ENCODE results near the gene EPHA6. TPM values are rescaled to one million over a fixed set of nuclear protein-coding genes. Genes with fewer than 3 reads are reported as not detected.

EPHA6 gene
- 22.0 TPM for total RNA-seq

DNA sequence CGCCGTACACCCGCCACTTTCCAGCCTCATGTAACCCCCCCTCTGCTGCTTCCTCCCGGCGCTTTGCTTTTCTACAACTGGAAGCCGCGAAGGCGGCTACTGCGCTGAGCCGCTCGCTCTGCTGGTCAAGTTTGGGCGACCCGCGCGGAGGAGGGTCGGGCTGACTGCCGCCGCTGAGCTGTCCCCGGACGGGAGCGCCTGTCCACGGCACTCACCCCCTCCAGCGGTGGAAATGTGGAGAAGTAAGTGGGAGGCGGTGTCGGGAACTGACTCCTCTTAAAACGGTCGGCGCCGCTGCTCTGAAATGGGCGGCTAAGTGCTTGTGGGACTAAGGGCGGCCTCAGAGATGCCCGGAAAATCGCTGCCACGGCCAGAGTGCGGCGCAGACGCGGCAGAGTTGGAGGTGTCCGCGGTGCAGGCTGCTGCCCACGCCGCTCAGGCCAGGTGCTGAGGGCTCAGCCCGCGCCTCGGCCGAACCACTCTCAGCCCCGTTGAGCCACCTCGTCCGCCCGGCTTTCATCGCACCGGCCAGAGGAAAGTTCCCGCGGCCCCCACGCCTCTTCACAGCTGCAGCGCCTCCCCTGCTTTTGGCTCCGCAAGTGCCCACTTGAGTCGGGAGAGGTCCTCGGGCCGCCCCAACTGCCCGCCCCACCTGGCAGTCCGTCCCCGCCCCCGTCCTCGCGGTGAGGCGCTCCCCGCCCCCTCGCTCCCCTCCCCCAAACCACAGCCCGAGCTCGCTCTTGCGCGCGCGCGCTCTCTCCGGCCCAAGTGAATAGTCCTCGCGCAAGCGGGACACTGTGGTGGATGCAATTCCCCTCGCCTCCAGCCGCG lies at the start of gene EPHA6:
Gene EPHA6, plus strand, starts transcription at position 775 of the 831 bp plus-strand sequence.

DNA sequence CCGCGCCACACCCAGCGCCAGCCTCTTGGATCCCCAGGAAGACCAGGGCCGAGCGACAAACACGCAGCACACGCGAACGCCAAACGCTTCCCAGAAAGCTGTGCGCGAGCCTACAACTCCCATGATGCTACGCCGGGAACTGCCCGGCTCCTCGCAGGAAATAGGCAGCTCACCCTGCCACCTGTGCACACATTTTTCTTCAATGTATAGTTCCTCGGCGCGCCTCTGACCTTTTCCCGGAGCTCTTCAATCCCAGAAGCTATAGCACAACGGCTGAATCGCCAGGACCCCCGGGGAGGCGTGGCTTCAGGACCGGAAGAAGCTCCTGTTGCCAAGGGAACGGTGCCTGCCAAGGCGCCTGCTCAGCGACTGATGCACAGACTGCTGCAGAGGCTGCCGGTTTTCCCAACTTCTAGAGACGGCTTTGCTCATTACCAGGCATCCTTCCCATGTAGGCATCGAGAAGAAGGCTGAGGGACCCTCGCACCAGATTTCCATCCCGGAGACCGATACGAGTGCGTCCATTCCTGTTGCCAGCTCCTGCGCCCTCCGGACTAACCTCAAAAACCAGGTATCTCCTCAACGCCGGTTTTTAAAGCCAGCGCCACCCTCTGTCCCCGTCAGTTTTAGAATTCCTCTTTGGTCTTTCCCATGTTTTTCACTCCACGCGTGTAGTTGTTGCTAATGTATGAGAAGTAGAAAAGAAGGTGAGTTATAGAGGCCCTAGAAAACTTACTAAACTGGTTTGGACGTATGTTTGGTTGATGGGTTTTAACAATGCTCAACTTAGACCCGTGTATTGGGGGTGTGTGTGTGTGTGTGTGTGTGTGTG lies 950.2 kb downstream of the EPHA6 start, which contains the start of gene ARL6:
Gene ARL6, plus strand, starts transcription at position 352 of the 832 bp plus-strand sequence. CDS start 3,350 bp downstream, outside the sequence.

